ENCODE measurements around the gene MED15.

DNA sequence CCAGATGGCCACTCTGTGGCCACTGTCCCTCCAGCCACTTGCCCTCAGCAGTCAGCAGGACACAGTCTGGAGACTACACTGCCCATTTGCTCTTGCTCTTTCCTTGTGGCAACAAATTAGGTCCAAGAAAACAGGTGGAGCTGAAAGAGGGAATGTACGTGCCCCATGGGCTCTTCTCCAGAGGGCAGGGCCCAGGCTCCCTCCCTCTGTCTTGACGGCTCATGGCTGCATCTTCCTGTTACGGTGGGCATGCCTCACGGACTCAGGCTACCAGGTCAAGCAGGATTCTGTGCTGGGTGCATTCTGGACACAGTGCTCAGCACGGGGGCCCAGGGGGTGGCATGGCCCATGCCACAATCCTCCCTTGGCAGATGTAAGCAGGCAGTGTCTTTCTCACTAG is 71.3 kb downstream of the MED15 start:
- TF ChIP-seq EZH2 (IDR thresholded peaks at IDR 0.05) (no peak), FOXP2 (optimal IDR thresholded peaks at IDR 0.05; ENCODE audit: control extremely low read depth, extremely low read length, insufficient read depth) (no peak), POLR2AphosphoS5 (IDR thresholded peaks at IDR 0.05; ENCODE audit: borderline replicate concordance, low read depth, low read length) (no peak)

All from SK-N-MC (cell line).